AG04450 (cell line): ENCODE measurements around the gene GBGT1. TPM values are rescaled to one million over a fixed set of nuclear protein-coding genes. Genes with fewer than 3 reads are reported as not detected.

Experiments
- CTCF ChIA-PET: fragments of 300-600, 350-600 bp; formaldehyde crosslinking; extraction: SDS; loops from one replicate; lab custom pipeline; 2022; ENCODE audit warnings: antibody characterized with exemption, inconsistent platforms; lab: Charles Lee
- POLR2A ChIA-PET: fragments of 350-600 bp; formaldehyde crosslinking; extraction: SDS; loops from one replicate; lab custom pipeline; 2021; ENCODE audit warnings: antibody characterized with exemption, inconsistent platforms; lab: Yijun Ruan, JAX
- DNase-seq: peaks from one replicate; pipeline ENCODE4 v3.0.0-alpha.2; 2011; ENCODE audit warnings: low read depth, low spot score
- H3K27ac ChIP-seq: one replicate; pipeline ENCODE4 v1.5.1; 2012; ENCODE audit warnings: low read depth, low read length, control low read depth
- H3K27me3 ChIP-seq: one replicate; pipeline ENCODE4 v1.6.0; 2012; ENCODE audit warnings: low read length; ENCODE audit not compliant: control insufficient read depth, insufficient read depth
- H3K4me3 ChIP-seq: 2 replicates; pipeline ENCODE4 v1.5.1; 2011; ENCODE audit warnings: mild to moderate bottlenecking, low read depth, low read length, control low read depth
- H3K9me3 ChIP-seq: 2 replicates; pipeline ENCODE4 v1.5.1; 2012; ENCODE audit warnings: low read length; ENCODE audit not compliant: control insufficient read depth, insufficient read depth
- CTCF ChIP-seq: IDR thresholded peaks from 2 replicates; pipeline ENCODE4 v1.5.1; 2011; ENCODE audit warnings: low read depth, low read length, control low read depth, inconsistent platforms
- polyA plus RNA-seq: library from polyadenylated mRNA; depleted of rRNA; stranded (reverse); fragments of >200 nt; gene quantifications from 2 replicates; pipeline ENCODE4 v1.2.3, GENCODE V29; 2011

The GBGT1 gene
- polyA plus RNA-seq, 1 experiment = 3.5 TPM

DNA sequence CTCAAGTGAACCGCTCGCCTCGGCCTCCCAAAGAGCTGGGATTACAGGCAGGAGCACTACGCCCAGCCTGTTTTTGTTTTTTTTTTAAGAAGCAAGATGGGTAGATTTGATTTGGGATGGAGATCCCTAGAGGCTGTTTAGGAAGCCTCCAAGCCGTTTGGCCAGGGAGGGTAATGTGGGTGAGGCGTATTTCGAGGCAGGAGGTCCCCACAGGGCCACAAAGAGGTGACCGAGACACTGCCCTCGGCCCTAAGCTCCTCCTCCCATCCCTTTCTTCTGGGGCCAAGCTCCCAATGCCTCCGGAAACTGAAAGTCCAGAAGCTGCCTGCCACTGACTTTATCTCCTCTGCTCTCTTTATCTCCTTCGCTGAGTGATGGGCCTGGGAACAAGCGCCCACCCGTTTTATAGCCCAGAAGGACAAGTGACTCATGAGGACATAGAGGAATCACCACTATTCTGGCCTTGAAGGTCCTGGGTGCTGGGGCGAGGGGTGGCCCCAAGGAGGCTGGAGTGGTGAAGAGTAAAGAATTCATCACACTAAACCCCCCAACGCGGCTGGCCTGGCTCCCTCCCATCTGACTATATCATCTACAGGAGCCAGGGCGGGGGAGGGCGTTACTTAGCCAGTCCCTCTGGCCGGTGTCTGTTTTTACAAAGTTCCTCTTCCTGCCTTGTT lies 40.6 kb downstream of the GBGT1 start:
- Histone ChIP-seq H3K9me3 (no peaks in the 10 kb centered on the region), H3K4me3 (no peak overlapping the region), H3K27me3 (no peaks in the 10 kb centered on the region), H3K27ac (peak overlapping the region; percentile 21)
- no peak for DNase-seq
- ChIA-PET CTCF (interaction anchor here (0.6 to 1.5 kb wide), 3 partner anchors 17 to 24 kb away, joined by 3 to 11 read pairs (median 4); no protein-coding TSS in a partner anchor), POLR2A (no interaction called here)
- no peak for TF ChIP-seq CTCF

- DNase-seq = no peak
- H3K4me3 ChIP-seq = no peak overlapping the region
- no peak for TF ChIP-seq CTCF
- no peak overlapping the region for H3K27ac ChIP-seq
- no peaks in the 10 kb centered on the region for H3K9me3 ChIP-seq
- H3K27me3 ChIP-seq = no peaks in the 10 kb centered on the region
- CTCF ChIA-PET = interaction anchor here (1.1 to 1.5 kb wide), 2 partner anchors 22 to 25 kb away, joined by 4 to 11 read pairs; no protein-coding TSS in a partner anchor
- POLR2A ChIA-PET = no interaction called here
Measured at GRCh38 chr9:133122605-133122934, 41.1 kb downstream of the GBGT1 start.

DNA sequence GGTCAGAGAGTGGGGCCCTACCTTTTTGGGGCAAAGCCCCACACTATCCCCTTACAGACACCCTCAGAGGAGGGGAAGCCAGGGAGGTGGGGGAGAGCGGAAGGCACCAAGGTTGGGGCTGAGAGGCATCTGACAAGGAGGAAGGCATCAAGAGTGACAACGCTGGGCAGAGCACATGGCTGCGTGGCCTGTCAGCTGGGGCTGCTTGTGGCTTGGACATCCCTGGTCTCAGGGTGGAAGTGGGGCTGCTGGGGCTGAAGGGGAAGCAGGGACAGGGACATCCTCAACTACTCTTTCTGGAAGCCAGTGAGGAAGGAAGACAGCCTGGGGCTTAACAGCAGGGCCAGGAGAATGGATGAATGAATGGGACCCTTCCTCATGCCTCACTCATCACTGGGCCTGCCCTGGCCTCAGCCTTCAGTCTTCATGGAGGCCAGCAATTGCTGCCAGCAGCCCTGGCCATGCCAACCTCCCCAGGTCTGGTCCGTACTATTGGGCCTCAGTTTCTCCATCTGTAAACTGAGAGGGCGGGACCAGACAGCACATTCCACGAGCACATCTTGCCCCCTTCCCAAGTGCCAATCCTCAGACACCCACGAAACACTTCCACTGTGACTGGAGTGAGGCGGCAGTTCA lies 41.7 kb downstream of the GBGT1 start:
- POLR2A ChIA-PET = no interaction called here

GRCh38 chr9:133121198-133121914 lies 42.4 kb downstream of the GBGT1 start, which contains the start of gene RALGDS:
RALGDS (minus strand) TSS chr9:133121240; CDS start chr9:133121154, 86 bp downstream.
- no peaks in the 10 kb centered on the region for H3K27me3 ChIP-seq
- TF ChIP-seq CTCF = no peak
- no peak for DNase-seq
- no peaks in the 10 kb centered on the region for H3K9me3 ChIP-seq
- ChIA-PET CTCF (no interaction called here), POLR2A (no interaction called here)
- peak within 1 kb of the TSS; percentile 72 for H3K4me3 ChIP-seq
- H3K27ac ChIP-seq = peak within 1 kb of the TSS; percentile 47

More for the DNA sequence above, 41.7 kb downstream of the GBGT1 start:
- Histone ChIP-seq H3K9me3 (no peaks in the 10 kb centered on the region), H3K4me3 (no peak overlapping the region), H3K27me3 (no peaks in the 10 kb centered on the region), H3K27ac (peak overlapping the region; percentile 47)
- CTCF ChIA-PET = interaction anchor here (1.5 kb wide), 1 partner anchor 25 kb away, joined by 11 read pairs; no protein-coding TSS in a partner anchor
- no peak for TF ChIP-seq CTCF
- DNase-seq = no peak
